GM23338 (cell line): ENCODE results near the gene GPHA2. TPM values are rescaled to one million over a fixed set of nuclear protein-coding genes. Genes with fewer than 3 reads are reported as not detected.

Source experiments
- ATAC-seq: fragments of 200-7000 bp; cut with Tn5 transposase; 3 replicates; pipeline ENCODE4 v1.9.1; 2020
- DNase-seq: peaks from one replicate; pipeline ENCODE4 v3.0.0-alpha.2; 2015; ENCODE audit warnings: low spot score
- H2AFZ ChIP-seq: fragments of 200-600 bp; sonication (generic); 2 replicates; pipeline ENCODE4 v1.8.0; 2016; ENCODE audit warnings: antibody characterized with exemption, mild to moderate bottlenecking, moderate library complexity
- H3F3A ChIP-seq: fragments of 200-600 bp; sonication (generic); replicated peaks from 2 replicates; pipeline ENCODE4 v1.8.0; 2017; ENCODE audit warnings: antibody characterized with exemption, mixed run types, low read depth
- H3K27ac ChIP-seq: fragments of 200-600 bp; sonication (generic); 2 replicates; pipeline ENCODE4 v1.6.1; 2016; ENCODE audit warnings: low read depth
- H3K27me3 ChIP-seq: fragments of 200-600 bp; sonication (generic); 2 replicates; pipeline ENCODE4 v1.8.0; 2016; ENCODE audit warnings: mild to moderate bottlenecking, mixed run types, moderate library complexity; ENCODE audit not compliant: insufficient read depth
- H3K36me3 ChIP-seq: fragments of 200-600 bp; sonication (generic); 2 replicates; pipeline ENCODE4 v1.8.0; 2016; ENCODE audit warnings: mild to moderate bottlenecking; ENCODE audit not compliant: insufficient read depth
- H3K4me1 ChIP-seq: fragments of 200-600 bp; sonication (generic); 2 replicates; pipeline ENCODE4 v1.8.0; 2016; ENCODE audit warnings: mild to moderate bottlenecking, moderate library complexity; ENCODE audit not compliant: insufficient read depth
- H3K4me2 ChIP-seq: fragments of 200-600 bp; sonication (generic); 2 replicates; pipeline ENCODE4 v1.7.1; 2017; ENCODE audit warnings: mixed run types
- H3K4me3 ChIP-seq: fragments of 200-600 bp; sonication (generic); 2 replicates; pipeline ENCODE4 v1.6.1; 2016; ENCODE audit warnings: mixed run types
- H3K79me2 ChIP-seq: fragments of 200-600 bp; sonication (generic); replicated peaks from 2 replicates; pipeline ENCODE4 v1.8.0; 2017; ENCODE audit warnings: mild to moderate bottlenecking; ENCODE audit not compliant: insufficient read depth
- H3K9me2 ChIP-seq: fragments of 200-600 bp; sonication (generic); 2 replicates; pipeline ENCODE4 v1.8.0; 2017; ENCODE audit not compliant: insufficient read depth
- H4K20me1 ChIP-seq: fragments of 200-600 bp; sonication (generic); replicated peaks from 2 replicates; pipeline ENCODE4 v1.8.0; 2017; ENCODE audit warnings: mild to moderate bottlenecking; ENCODE audit not compliant: insufficient read depth
- H3K27ac Mint-ChIP-seq: 2 replicates; pipeline ENCODE4 v1.8.0; 2020; ENCODE audit warnings: inconsistent platforms, mild to moderate bottlenecking, moderate library complexity, mixed read lengths
- H3K27me3 Mint-ChIP-seq: 3 replicates; pipeline ENCODE4 v1.8.0; 2022; ENCODE audit warnings: low read depth, mild to moderate bottlenecking, moderate library complexity, mixed read lengths, inconsistent platforms; ENCODE audit not compliant: insufficient read depth, poor library complexity
- H3K36me3 Mint-ChIP-seq: 3 replicates; pipeline ENCODE4 v1.8.0; 2021; ENCODE audit warnings: low read depth, mild to moderate bottlenecking, inconsistent platforms, moderate library complexity, mixed read lengths
- H3K4me1 Mint-ChIP-seq: 3 replicates; pipeline ENCODE4 v1.8.0; 2020; ENCODE audit warnings: mild to moderate bottlenecking, inconsistent platforms, mixed read lengths
- H3K4me3 Mint-ChIP-seq: 3 replicates; pipeline ENCODE4 v1.8.0; 2021; ENCODE audit warnings: moderate library complexity, mild to moderate bottlenecking, inconsistent platforms, mixed read lengths
- H3K9me3 Mint-ChIP-seq: 3 replicates; pipeline ENCODE4 v1.8.0; 2020; ENCODE audit warnings: moderate library complexity, mild to moderate bottlenecking, inconsistent platforms, mixed read lengths
- CREB1 ChIP-seq: fragments of 250-450 bp; sonication (Bioruptor Pico); IDR thresholded peaks from 2 replicates; pipeline ENCODE4 v1.5.0; 2020; ENCODE audit warnings: low read depth, mild to moderate bottlenecking, moderate library complexity
- EZH2 ChIP-seq: fragments of 200-600 bp; sonication (generic); IDR thresholded peaks from one replicate; pipeline ENCODE4 v1.8.0; 2017; ENCODE audit warnings: antibody characterized with exemption, mild to moderate bottlenecking, low read depth; ENCODE audit not compliant: unreplicated experiment
- EZH2phosphoT487 ChIP-seq: fragments of 200-600 bp; sonication (generic); IDR thresholded peaks from one replicate; pipeline ENCODE4 v1.8.1; 2018; ENCODE audit warnings: antibody characterized with exemption; ENCODE audit not compliant: unreplicated experiment
- JUNB ChIP-seq: IDR thresholded peaks from one replicate; pipeline ENCODE4 v1.6.1; 2016; ENCODE audit warnings: antibody characterized with exemption; ENCODE audit not compliant: unreplicated experiment
- NANOG ChIP-seq: IDR thresholded peaks from 2 replicates; pipeline ENCODE4 v1.6.1; 2016; ENCODE audit warnings: antibody characterized with exemption, borderline replicate concordance
- POLR2AphosphoS5 ChIP-seq: IDR thresholded peaks from 2 replicates; pipeline ENCODE4 v1.6.1; 2016; ENCODE audit warnings: antibody characterized with exemption, low read depth
- STAT1 ChIP-seq: IDR thresholded peaks from one replicate; pipeline ENCODE4 v1.6.1; 2016; ENCODE audit warnings: antibody characterized with exemption; ENCODE audit not compliant: unreplicated experiment
- ZNF114 ChIP-seq: fragments of 250-450 bp; sonication (Bioruptor Pico); IDR thresholded peaks from 2 replicates; pipeline ENCODE4 v1.5.0; 2020; ENCODE audit warnings: mild to moderate bottlenecking, moderate library complexity
- polyA plus RNA-seq: library from polyadenylated mRNA; unstranded; fragments of >200 nt; fragmentation: Nextera tagmentation; extraction: Ambion mirVana; gene quantifications from 2 replicates; pipeline ENCODE4 v1.2.1, GENCODE V29; 2016
- total RNA-seq: library from RNA; depleted of rRNA; stranded (reverse); fragments of >200 nt; shearing (Covaris generic); gene quantifications from 2 replicates; pipeline ENCODE4 v1.2.3, GENCODE V29; 2014
- TF ChIP-seq, protein P1 (sequence below): fragments of 250-450 bp; sonication (Bioruptor Pico); IDR thresholded peaks from 2 replicates; pipeline ENCODE4 v1.5.0; 2020; ENCODE audit warnings: mild to moderate bottlenecking, moderate library complexity
- TF ChIP-seq, protein P2 (sequence below), 2 experiments: fragments of 200-600 bp in 1 of 2; sonication (generic) in 1 of 2; conservative IDR thresholded peaks; 2 replicates each; pipeline versions ENCODE4 v1.5.1 to v1.6.1; 2016 to 2017; ENCODE audit warnings: antibody characterized with exemption in 2 of 2, low read depth in 2 of 2, mild to moderate bottlenecking in 2 of 2, moderate library complexity in 1 of 2
- TF ChIP-seq, protein P3 (sequence below): IDR thresholded peaks from one replicate; pipeline ENCODE4 v1.6.1; 2018; ENCODE audit warnings: antibody characterized with exemption; ENCODE audit not compliant: unreplicated experiment

GPHA2 gene
- total and polyA plus RNA-seq, 2 experiments from 2014 or later: 0.83 to 1.8 TPM

DNA sequence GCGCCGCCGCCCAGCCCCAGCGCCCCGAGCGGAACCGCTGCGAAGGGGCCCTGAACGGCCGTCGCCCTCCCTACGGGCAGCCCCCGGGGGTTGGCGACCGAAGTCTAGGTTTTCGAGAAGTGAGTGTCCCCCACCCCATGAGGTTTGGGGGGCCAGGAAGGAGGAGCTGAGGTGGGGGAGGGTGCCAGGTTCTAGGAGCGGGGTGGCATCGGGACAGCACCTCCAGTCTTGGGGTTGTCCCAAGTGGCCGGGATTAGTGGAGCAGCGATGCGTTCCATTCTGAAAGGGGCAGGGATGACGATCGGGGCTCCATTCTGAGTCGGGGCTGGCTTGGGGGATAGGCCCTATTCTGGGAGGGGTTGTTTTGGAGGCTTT, 10.8 kb downstream of the GPHA2 start:
- no peaks in the 10 kb centered on the region for H3K36me3 ChIP-seq
- H3K9me2 ChIP-seq: no peaks in the 10 kb centered on the region
- Mint-ChIP-seq H3K4me1 (peaks cover 6% of the 10 kb centered on the region; the same call in 1 of the 3 replicates), H3K36me3 (no peaks in the 10 kb centered on the region), H3K27ac (no peak overlapping the region), H3K27me3 (peaks cover 14% of the 10 kb centered on the region), H3K9me3 (no peaks in the 10 kb centered on the region; the same call in 2 of the 3 replicates), H3K4me3 (peak overlapping the region; percentile 90)
- no peaks in the 10 kb centered on the region for H3K27me3 ChIP-seq
- H3F3A ChIP-seq: no peaks in the 10 kb centered on the region
- no peak overlapping the region for H3K27ac ChIP-seq
- peak overlapping the region; percentile 100 for H2AFZ ChIP-seq
- peak overlapping the region; percentile 99 for H3K4me2 ChIP-seq
- peak overlapping the region; percentile 90 for H3K4me3 ChIP-seq
- peak; percentile 50 for ATAC-seq
- TF ChIP-seq NANOG (no peak), EZH2phosphoT487 (no peak), ZNF114 (CRISPR knock-in tag) (no peak), POLR2AphosphoS5 (no peak), EZH2 (no peak), STAT1 (no peak), JUNB (no peak), CREB1 (CRISPR knock-in tag) (no peak)
- TF ChIP-seq, protein P1, sequence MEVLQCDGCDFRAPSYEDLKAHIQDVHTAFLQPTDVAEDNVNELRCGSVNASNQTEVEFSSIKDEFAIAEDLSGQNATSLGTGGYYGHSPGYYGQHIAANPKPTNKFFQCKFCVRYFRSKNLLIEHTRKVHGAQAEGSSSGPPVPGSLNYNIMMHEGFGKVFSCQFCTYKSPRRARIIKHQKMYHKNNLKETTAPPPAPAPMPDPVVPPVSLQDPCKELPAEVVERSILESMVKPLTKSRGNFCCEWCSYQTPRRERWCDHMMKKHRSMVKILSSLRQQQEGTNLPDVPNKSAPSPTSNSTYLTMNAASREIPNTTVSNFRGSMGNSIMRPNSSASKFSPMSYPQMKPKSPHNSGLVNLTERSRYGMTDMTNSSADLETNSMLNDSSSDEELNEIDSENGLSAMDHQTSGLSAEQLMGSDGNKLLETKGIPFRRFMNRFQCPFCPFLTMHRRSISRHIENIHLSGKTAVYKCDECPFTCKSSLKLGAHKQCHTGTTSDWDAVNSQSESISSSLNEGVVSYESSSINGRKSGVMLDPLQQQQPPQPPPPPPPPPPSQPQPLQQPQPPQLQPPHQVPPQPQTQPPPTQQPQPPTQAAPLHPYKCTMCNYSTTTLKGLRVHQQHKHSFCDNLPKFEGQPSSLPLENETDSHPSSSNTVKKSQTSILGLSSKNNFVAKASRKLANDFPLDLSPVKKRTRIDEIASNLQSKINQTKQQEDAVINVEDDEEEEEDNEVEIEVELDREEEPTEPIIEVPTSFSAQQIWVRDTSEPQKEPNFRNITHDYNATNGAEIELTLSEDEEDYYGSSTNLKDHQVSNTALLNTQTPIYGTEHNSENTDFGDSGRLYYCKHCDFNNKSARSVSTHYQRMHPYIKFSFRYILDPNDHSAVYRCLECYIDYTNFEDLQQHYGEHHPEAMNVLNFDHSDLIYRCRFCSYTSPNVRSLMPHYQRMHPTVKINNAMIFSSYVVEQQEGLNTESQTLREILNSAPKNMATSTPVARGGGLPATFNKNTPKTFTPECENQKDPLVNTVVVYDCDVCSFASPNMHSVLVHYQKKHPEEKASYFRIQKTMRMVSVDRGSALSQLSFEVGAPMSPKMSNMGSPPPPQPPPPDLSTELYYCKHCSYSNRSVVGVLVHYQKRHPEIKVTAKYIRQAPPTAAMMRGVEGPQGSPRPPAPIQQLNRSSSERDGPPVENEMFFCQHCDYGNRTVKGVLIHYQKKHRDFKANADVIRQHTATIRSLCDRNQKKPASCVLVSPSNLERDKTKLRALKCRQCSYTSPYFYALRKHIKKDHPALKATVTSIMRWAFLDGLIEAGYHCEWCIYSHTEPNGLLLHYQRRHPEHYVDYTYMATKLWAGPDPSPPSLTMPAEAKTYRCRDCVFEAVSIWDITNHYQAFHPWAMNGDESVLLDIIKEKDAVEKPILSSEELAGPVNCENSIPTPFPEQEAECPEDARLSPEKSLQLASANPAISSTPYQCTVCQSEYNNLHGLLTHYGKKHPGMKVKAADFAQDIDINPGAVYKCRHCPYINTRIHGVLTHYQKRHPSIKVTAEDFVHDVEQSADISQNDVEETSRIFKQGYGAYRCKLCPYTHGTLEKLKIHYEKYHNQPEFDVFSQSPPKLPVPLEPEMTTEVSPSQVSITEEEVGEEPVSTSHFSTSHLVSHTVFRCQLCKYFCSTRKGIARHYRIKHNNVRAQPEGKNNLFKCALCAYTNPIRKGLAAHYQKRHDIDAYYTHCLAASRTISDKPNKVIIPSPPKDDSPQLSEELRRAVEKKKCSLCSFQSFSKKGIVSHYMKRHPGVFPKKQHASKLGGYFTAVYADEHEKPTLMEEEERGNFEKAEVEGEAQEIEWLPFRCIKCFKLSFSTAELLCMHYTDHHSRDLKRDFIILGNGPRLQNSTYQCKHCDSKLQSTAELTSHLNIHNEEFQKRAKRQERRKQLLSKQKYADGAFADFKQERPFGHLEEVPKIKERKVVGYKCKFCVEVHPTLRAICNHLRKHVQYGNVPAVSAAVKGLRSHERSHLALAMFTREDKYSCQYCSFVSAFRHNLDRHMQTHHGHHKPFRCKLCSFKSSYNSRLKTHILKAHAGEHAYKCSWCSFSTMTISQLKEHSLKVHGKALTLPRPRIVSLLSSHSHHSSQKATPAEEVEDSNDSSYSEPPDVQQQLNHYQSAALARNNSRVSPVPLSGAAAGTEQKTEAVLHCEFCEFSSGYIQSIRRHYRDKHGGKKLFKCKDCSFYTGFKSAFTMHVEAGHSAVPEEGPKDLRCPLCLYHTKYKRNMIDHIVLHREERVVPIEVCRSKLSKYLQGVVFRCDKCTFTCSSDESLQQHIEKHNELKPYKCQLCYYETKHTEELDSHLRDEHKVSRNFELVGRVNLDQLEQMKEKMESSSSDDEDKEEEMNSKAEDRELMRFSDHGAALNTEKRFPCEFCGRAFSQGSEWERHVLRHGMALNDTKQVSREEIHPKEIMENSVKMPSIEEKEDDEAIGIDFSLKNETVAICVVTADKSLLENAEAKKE (CRISPR knock-in tag): no peak
- TF ChIP-seq, protein P2, sequence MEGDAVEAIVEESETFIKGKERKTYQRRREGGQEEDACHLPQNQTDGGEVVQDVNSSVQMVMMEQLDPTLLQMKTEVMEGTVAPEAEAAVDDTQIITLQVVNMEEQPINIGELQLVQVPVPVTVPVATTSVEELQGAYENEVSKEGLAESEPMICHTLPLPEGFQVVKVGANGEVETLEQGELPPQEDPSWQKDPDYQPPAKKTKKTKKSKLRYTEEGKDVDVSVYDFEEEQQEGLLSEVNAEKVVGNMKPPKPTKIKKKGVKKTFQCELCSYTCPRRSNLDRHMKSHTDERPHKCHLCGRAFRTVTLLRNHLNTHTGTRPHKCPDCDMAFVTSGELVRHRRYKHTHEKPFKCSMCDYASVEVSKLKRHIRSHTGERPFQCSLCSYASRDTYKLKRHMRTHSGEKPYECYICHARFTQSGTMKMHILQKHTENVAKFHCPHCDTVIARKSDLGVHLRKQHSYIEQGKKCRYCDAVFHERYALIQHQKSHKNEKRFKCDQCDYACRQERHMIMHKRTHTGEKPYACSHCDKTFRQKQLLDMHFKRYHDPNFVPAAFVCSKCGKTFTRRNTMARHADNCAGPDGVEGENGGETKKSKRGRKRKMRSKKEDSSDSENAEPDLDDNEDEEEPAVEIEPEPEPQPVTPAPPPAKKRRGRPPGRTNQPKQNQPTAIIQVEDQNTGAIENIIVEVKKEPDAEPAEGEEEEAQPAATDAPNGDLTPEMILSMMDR (conservative IDR thresholded peaks at IDR 0.05; ENCODE audit: low read depth in 2 of 2): no peak
- TF ChIP-seq, protein P3, sequence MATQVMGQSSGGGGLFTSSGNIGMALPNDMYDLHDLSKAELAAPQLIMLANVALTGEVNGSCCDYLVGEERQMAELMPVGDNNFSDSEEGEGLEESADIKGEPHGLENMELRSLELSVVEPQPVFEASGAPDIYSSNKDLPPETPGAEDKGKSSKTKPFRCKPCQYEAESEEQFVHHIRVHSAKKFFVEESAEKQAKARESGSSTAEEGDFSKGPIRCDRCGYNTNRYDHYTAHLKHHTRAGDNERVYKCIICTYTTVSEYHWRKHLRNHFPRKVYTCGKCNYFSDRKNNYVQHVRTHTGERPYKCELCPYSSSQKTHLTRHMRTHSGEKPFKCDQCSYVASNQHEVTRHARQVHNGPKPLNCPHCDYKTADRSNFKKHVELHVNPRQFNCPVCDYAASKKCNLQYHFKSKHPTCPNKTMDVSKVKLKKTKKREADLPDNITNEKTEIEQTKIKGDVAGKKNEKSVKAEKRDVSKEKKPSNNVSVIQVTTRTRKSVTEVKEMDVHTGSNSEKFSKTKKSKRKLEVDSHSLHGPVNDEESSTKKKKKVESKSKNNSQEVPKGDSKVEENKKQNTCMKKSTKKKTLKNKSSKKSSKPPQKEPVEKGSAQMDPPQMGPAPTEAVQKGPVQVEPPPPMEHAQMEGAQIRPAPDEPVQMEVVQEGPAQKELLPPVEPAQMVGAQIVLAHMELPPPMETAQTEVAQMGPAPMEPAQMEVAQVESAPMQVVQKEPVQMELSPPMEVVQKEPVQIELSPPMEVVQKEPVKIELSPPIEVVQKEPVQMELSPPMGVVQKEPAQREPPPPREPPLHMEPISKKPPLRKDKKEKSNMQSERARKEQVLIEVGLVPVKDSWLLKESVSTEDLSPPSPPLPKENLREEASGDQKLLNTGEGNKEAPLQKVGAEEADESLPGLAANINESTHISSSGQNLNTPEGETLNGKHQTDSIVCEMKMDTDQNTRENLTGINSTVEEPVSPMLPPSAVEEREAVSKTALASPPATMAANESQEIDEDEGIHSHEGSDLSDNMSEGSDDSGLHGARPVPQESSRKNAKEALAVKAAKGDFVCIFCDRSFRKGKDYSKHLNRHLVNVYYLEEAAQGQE: no peak
- peaks cover 4% of the 10 kb centered on the region; the same call in 1 of the 2 replicates for H3K4me1 ChIP-seq
- H3K79me2 ChIP-seq: no peaks in the 10 kb centered on the region
- H4K20me1 ChIP-seq: no peaks in the 10 kb centered on the region; the same call in 1 of the 2 replicates
- DNase-seq: peak; percentile 68
